Left cardiac atrium (tissue), 4 donors: Measurements from ENCODE around the gene TMEM183A. TPM values are rescaled to one million over a fixed set of nuclear protein-coding genes. Genes with fewer than 3 reads are reported as not detected.
"Not testable (repeated sequence)": the region's sequence is repeated elsewhere in the genome, so short reads cannot be mapped to it uniquely, and the experiment has no call there.

Experiments used
- ATAC-seq, 2 donors: fragments of 200-7000 bp; cut with Tn5 transposase; one replicate each; pipeline ENCODE4 v1.9.1; 2020; ENCODE audit warnings: mild to moderate bottlenecking in 2 of 2, moderate library complexity in 2 of 2
- DNase-seq: peaks from one replicate; pipeline ENCODE4 v3.0.0-alpha.2; 2020
- intact Hi-C, 2 donors: fragments of 100-400 bp; cut with DNase I; formaldehyde crosslinking; loops; one replicate each; pipeline versions ENCODE4 v1.14.1 to v1.15.1; 2022 to 2023
- total RNA-seq, 2 donors: library from RNA; stranded (reverse); fragmentation: NEBNext Ultra II Directional; extraction: Animal tissue kit (Norgen Biotek cat#: 25700); gene quantifications; one replicate each; pipeline ENCODE4 v1.2.1, GENCODE V29; 2021
- donor health status: DM: no; HTN: yes; CAD: no.
- donor health status: DM: no; HTN: yes; CAD: no; lungs with severe emphysema.
- donor health status: DM: yes; HTN: yes; CAD: no.
- donor health status: Dilated cardiomyopathy.

The TMEM183A gene
- total RNA-seq, 2 donors from 2014 or later: 25.1 to 31.8 TPM

GRCh38 chr1:202982715-202983430, 24.3 kb upstream of the TMEM183A start:
- DNase-seq: no peak
- ATAC-seq: no peak
- intact Hi-C loops: no loop called here

GRCh38 chr1:202986120-202986519, 21.1 kb upstream of the TMEM183A start:
- DNase-seq, ATAC-seq, intact Hi-C loops: not testable (repeated sequence)

GRCh38 chr1:202987255-202987654, 19.9 kb upstream of the TMEM183A start:
- DNase-seq: no peak
- intact Hi-C loops: no loop called here
- ATAC-seq: no peak

- DNase-seq (no peak), ATAC-seq (no peak)
- intact Hi-C loops: no loop called here
Measured at GRCh38 chr1:202987922-202988583, 19.1 kb upstream of the TMEM183A start.

GRCh38 chr1:202989879-202990278, 17.3 kb upstream of the TMEM183A start:
- DNase-seq (no peak), ATAC-seq (no peak)
- intact Hi-C loops: loop anchor here in 1 of 2 donors (10.0 kb wide), 1 partner anchor 245 kb away; no protein-coding TSS in a partner anchor

GRCh38 chr1:202991112-202991511, 16.1 kb upstream of the TMEM183A start:
- ATAC-seq (no peak), DNase-seq (no peak)
- intact Hi-C loops: loop anchor here in 1 of 2 donors (10.0 kb wide), 1 partner anchor 246 kb away; no protein-coding TSS in a partner anchor

GRCh38 chr1:202994756-202995155, 12.4 kb upstream of the TMEM183A start:
- intact Hi-C loops: loop anchor here in 1 of 2 donors (5.0 to 10.0 kb wide), 2 partner anchors 67 to 250 kb away; partner anchors contain the start of gene KLHL12
- no peak for ATAC-seq
- no peak for DNase-seq

GRCh38 chr1:202998836-202999750, 8.1 kb upstream of the TMEM183A start:
- intact Hi-C loops: loop anchor here in 1 of 2 donors (5.0 to 10.0 kb wide), 2 partner anchors 72 to 254 kb away; partner anchors contain the start of gene KLHL12
- DNase-seq (peak; percentile 47), ATAC-seq (peak in 1 of 2 donors; percentile 30)

GRCh38 chr1:203000217-203000944, 6.8 kb upstream of the TMEM183A start:
- DNase-seq (no peak), ATAC-seq (no peak)
- intact Hi-C loops: loop anchor here in 1 of 2 donors (10.0 kb wide), 1 partner anchor 76 kb away; the partner anchor contains the start of gene KLHL12

GRCh38 chr1:203001986-203002385, 5.2 kb upstream of the TMEM183A start:
- intact Hi-C loops: loop anchor here in 1 of 2 donors (10.0 kb wide), 1 partner anchor 77 kb away; the partner anchor contains the start of gene KLHL12
- ATAC-seq (no peak), DNase-seq (no peak)

GRCh38 chr1:203002951-203003350, 4.2 kb upstream of the TMEM183A start:
- intact Hi-C loops: loop anchor here in 1 of 2 donors (10.0 kb wide), 1 partner anchor 78 kb away; the partner anchor contains the start of gene KLHL12
- DNase-seq (no peak), ATAC-seq (no peak)

- not testable (repeated sequence) for DNase-seq, ATAC-seq
- intact Hi-C loops: loop anchor here in 1 of 2 donors (10.0 kb wide), 1 partner anchor 81 kb away; the partner anchor contains the start of gene KLHL12
Measured at GRCh38 chr1:203005395-203006142, 1.6 kb upstream of the TMEM183A start.

- ATAC-seq: no peak
- DNase-seq: no peak
- intact Hi-C loops: loop anchor here in 1 of 2 donors (10.0 kb wide), 1 partner anchor 84 kb away; the partner anchor contains the start of gene KLHL12
Measured at GRCh38 chr1:203009185-203009584, 2.0 kb downstream of the TMEM183A start.

GRCh38 chr1:203011582-203011981, 4.4 kb downstream of the TMEM183A start:
- no peak for DNase-seq
- no peak for ATAC-seq
- intact Hi-C loops: no loop called here

GRCh38 chr1:203017061-203017460, 9.9 kb downstream of the TMEM183A start:
- ATAC-seq: no peak
- no peak for DNase-seq
- intact Hi-C loops: no loop called here

GRCh38 chr1:203017692-203018091, 10.5 kb downstream of the TMEM183A start:
- ATAC-seq: no peak
- intact Hi-C loops: no loop called here

GRCh38 chr1:203022855-203023254, 15.7 kb downstream of the TMEM183A start:
- DNase-seq, ATAC-seq, intact Hi-C loops: not testable (repeated sequence)

More at GRCh38 chr1:203017692-203018091, 10.5 kb downstream of the TMEM183A start:
- DNase-seq: no peak
